Measurements from ENCODE around the gene SULT1A1. TPM values are rescaled to one million over a fixed set of nuclear protein-coding genes. Genes with fewer than 3 reads are reported as not detected.

Gene SULT1A1
- total and polyA plus RNA-seq, 2 of the 8 experiments (the other 6 are each of a cell fraction or from before 2014, with no cell fraction given): 2.1 to 4.0 TPM

DNA sequence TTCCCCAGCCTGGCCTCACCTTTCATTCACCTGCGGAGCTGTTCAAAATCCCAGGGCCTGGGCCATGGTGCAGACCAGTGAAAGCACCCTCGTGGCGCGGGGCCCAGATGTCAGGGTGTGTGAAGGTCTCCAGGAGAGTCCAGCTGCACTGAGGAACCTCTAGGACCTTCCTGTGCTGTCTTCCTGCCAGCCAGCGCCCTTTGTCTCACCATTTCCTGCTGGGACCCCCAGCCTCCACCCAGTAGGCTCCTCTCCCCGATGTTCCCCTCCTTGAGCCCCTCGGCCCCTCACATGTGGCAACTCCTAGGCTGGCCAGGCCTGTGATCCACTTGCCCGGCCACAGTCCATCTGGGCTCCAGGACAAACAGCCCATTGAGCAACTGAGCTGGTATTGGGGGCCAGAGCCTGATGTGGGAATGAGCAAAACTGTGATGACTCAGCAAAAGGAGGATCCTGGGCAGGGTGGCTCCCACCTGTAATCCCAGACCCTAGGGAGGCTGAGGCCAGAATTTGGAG is 13.7 kb downstream of the SULT1A1 start:
- 92% methylated on average over 7 of the region's 8 CpGs; no CpG with 5 or more reads in 1 of the 2 experiments for WGBS, 2 experiments (ENCODE audit: extremely low coverage in 1 of 2, insufficient coverage in 1 of 2, insufficient read length in 1 of 2, insufficient replicate concordance in 2 of 2, low coverage in 1 of 2, low lambda C conversion rate in 2 of 2, missing lambda C conversion rate in 1 of 2)
- Histone ChIP-seq H4K91ac (replicated peaks; ENCODE audit: insufficient read length, low read length) (no peak overlapping the region), H3K9ac (replicated peaks in 1 of 4; ENCODE audit: extremely low read depth in 1 of 4, low read depth in 3 of 4, low read length in 3 of 4) (no peak overlapping the region), H2BK5ac (ENCODE audit: low read depth, low read length) (no peak overlapping the region), H4K8ac (ENCODE audit: extremely low read depth, insufficient read depth, low read length) (peak overlapping the region; percentile 35; the same call in 1 of the 2 replicates), H3K27ac (ENCODE audit: low read depth, low read length) (no peak overlapping the region), H2BK15ac (ENCODE audit: low read length) (no peak overlapping the region), H2BK120ac (replicated peaks; ENCODE audit: low read depth, low read length) (peak overlapping the region; percentile 64), H3K9me3 (ENCODE audit: insufficient read depth in 2 of 2, low read depth in 1 of 2, low read length in 1 of 2) (no peaks in the 10 kb centered on the region), H3K79me2 (ENCODE audit: control insufficient read depth in 1 of 2, insufficient read depth in 2 of 2, low read length in 2 of 2) (no peaks in the 10 kb centered on the region), H3K18ac (ENCODE audit: extremely low read depth, low read length) (peak overlapping the region; percentile 36; the same call in 1 of the 2 replicates), H2AK5ac (ENCODE audit: low read depth, low read length) (no peak overlapping the region), H3K27me3 (replicated peaks in 1 of 4; ENCODE audit: control insufficient read depth in 3 of 4, extremely low read depth in 1 of 4, insufficient read depth in 3 of 4, low read length in 3 of 4) (no peaks in the 10 kb centered on the region), H4K20me1 (replicated peaks in 1 of 2; ENCODE audit: control insufficient read depth in 1 of 2, insufficient read depth in 2 of 2, low read length in 2 of 2) (no peaks in the 10 kb centered on the region), H2BK20ac (ENCODE audit: low read length) (no peak overlapping the region), H2BK12ac (ENCODE audit: low read depth, low read length) (0 out of 2 replicates have a peak overlapping the region, but pooled peaks have one; percentile 17), H3K23me2 (ENCODE audit: low read depth, low read length) (no peaks in the 10 kb centered on the region), H3K14ac (ENCODE audit: insufficient read length) (no peak overlapping the region), H3K4ac (replicated peaks; ENCODE audit: insufficient read length, low read depth, low read length) (peak overlapping the region; percentile 14), H4K5ac (ENCODE audit: insufficient read length, low read depth, low read length) (no peak overlapping the region), H3K36me3 (ENCODE audit: control insufficient read depth in 2 of 4, insufficient read depth in 4 of 4, low read length in 3 of 4) (no peaks in the 10 kb centered on the region; a peak in 1 of 8 replicates), H2AFZ (ENCODE audit: low read length) (no peak overlapping the region), H3K4me3 (ENCODE audit: extremely low read depth in 1 of 4, insufficient read depth in 2 of 4, low read depth in 3 of 4, low read length in 4 of 4) (no peak overlapping the region), H3K56ac (replicated peaks; ENCODE audit: insufficient read length, low read depth, low read length) (no peak overlapping the region), H3K23ac (ENCODE audit: insufficient read length) (peak overlapping the region; percentile 89), H3K4me2 (ENCODE audit: insufficient read depth in 1 of 2, low read depth in 2 of 2, low read length in 2 of 2) (no peak overlapping the region), H3K79me1 (ENCODE audit: low read depth, low read length) (no peaks in the 10 kb centered on the region; the same call in 1 of the 2 replicates), H3K4me1 (replicated peaks in 1 of 4; ENCODE audit: control insufficient read depth in 3 of 4, insufficient read depth in 4 of 4, low read length in 3 of 4) (peaks cover 2 to 15% (median 7%) of the 10 kb centered on the region in 4 experiments)
- POLR2A ChIA-PET (ENCODE audit: partially characterized antibody): no interaction called here
- DNase-seq (ENCODE audit: low read depth in 1 of 2, low spot score in 2 of 2) (no peak), FAIRE-seq (no peak)
- CTCF ChIA-PET (ENCODE audit: partially characterized antibody): no interaction called here
- TF ChIP-seq TEAD4 (IDR thresholded peaks at IDR 0.05; ENCODE audit: low read depth, low read length) (no peak), BACH1 (IDR thresholded peaks at IDR 0.05; ENCODE audit: low read length) (peak; percentile 50; the same call in 1 of the 2 replicates), MAFK (IDR thresholded peaks at IDR 0.05; ENCODE audit: low read depth, low read length) (peak; percentile 82)

All from H1 (cell line).